Stimulated activated CD4-positive, alpha-beta T cell treated with anti-CD3 and anti-CD28 coated beads, Interleukin-12 subunit alpha, Interleukin-12 subunit beta, amount 100 ng/mL, for 4 hours (primary cell): ENCODE data around the gene TNFRSF4.
"Not testable (repeated sequence)": the region's sequence is repeated elsewhere in the genome, so short reads cannot be mapped to it uniquely, and the experiment has no call there.

ENCODE experiments used
- DNase-seq: peaks from one replicate; pipeline ENCODE4 v3.0.0-alpha.2; 2020

TNFRSF4 gene

DNA sequence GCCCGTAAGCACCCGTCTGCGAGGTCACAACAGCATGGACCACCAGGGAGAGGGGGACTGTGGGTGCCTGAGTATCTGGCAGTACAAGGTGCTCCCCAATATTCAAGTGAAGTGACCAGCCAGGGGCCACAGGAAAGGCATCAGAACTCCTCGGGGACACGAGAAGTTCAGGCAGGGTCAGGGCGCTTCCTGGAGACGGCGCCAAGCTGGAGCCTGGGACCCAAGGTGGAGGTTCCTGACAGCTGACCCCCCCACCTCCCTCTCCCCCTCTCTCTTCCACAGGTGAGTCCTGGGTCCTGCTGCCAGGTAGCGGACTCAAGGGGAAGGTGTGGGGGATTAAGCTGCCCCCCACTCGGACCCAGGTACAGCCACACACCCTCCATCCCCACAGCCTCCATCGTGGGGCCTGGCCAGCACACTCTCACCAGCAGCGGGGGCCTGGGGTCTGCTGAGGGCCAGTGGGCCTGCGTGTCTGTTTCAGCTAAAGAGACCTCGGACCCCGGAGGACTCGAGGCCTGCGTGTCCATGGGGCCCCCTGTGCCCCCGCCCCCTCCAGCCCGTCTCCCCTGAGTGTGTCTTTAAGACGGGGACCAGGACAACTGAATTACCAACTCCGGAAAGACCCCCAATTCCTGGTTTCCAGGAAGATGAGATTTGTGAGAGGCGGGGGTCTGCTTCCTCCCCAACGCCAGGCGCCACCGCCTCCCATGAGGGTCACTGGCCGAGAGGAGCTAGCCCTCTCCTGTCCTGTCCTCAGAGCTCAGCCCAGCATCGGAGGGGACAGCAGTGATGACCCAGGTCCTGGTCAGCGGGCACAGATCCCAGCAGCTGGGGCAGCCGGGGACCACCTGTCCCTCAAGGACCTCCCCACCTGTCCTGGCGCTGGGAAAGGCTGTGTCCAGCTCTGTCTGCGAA, 13.7 kb downstream of the TNFRSF4 start:
- no peak for DNase-seq

DNA sequence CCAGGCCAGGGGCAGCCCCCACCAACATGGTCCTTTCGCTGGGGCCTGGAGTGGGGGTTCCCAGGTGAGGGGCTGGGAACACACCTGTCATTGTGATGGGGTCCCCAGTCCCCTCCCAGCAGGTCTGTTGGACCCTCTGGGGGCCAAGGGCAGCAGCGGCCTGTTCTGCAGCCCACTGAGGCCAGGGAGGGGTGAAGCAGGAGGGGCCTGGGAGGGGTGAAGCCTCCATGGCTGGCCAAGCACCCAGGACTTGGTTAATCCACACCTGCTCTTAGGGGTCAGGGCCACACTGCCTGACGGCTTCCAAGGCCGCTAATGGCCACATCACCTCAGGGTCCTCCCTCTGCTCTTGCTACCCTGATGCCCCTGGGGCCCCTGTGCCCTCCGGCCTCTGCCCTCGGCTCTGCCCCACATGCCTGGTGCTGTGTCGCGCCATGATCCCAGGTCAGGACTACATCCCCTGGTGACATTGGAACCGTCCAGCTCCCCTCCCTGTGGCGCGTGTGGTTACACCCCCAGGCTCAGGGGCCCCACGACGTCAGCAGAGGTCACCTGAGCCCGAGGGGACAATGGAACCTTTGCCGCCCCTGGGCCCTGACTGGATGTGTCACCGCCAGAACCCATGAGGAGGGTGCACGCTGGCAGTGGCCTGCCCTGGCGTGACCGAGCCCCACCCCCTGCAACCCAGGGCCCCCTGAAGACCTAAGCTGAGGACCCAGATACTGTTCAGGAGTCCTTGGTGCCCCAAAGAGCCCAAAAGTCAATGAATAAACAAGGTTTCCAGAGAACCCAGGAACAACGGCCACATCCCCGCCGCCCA, 14.6 kb downstream of the TNFRSF4 start:
- no peak for DNase-seq

- no peak for DNase-seq
Measured at GRCh38 chr1:1198423-1199140, 15.4 kb downstream of the TNFRSF4 start.

- DNase-seq: no peak
Measured at GRCh38 chr1:1197551-1198422, 16.2 kb downstream of the TNFRSF4 start.

GRCh38 chr1:1197188-1197500, 16.8 kb downstream of the TNFRSF4 start:
- no peak for DNase-seq

- DNase-seq: no peak
Measured at GRCh38 chr1:1196431-1197187, 17.3 kb downstream of the TNFRSF4 start.

DNA sequence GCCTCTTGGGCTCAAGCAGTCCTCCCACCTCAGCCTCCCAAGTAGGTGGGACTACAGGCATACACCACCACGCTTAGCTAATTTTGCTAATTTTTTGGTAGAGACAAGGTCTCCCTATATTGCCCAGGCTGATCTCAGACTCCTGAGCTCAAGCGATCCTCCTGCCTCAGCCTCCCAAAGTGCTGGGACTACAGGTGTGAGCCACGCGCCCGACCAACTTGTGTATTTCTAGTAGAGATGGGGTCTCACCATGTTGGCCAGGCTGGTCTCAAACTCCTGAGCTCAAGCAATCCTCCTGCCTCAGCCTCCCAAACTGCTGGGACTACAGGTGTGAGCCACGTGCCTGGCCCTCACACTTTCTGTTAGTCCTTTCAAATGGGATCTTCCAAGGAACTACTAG, 18.2 kb downstream of the TNFRSF4 start:
- not testable (repeated sequence) for DNase-seq

GRCh38 chr1:1194723-1195122, 19.2 kb downstream of the TNFRSF4 start:
- DNase-seq: no peak

GRCh38 chr1:1191734-1192133, 22.2 kb downstream of the TNFRSF4 start:
- no peak for DNase-seq

DNA sequence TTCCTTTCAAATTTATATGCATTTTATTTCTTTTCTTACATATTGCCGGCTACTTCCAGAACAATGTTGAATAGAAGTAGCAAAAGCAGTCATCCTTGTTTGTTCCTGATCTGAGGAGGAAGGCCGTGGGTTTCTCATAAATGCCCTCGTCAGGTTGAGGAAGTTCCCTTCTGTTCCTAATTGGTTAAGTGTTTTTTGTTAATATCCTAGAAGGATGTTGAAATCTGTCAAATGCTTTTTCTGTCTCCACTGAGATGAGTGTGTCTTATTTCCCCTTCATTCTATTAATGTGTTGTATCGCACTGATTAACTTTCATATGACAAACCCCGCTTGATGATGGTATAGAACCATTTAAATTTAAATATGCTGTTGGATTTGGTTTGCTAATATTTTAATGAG, 24.8 kb downstream of the TNFRSF4 start:
- no peak for DNase-seq

GRCh38 chr1:1187938-1188337, 26.0 kb downstream of the TNFRSF4 start:
- DNase-seq: no peak

DNA sequence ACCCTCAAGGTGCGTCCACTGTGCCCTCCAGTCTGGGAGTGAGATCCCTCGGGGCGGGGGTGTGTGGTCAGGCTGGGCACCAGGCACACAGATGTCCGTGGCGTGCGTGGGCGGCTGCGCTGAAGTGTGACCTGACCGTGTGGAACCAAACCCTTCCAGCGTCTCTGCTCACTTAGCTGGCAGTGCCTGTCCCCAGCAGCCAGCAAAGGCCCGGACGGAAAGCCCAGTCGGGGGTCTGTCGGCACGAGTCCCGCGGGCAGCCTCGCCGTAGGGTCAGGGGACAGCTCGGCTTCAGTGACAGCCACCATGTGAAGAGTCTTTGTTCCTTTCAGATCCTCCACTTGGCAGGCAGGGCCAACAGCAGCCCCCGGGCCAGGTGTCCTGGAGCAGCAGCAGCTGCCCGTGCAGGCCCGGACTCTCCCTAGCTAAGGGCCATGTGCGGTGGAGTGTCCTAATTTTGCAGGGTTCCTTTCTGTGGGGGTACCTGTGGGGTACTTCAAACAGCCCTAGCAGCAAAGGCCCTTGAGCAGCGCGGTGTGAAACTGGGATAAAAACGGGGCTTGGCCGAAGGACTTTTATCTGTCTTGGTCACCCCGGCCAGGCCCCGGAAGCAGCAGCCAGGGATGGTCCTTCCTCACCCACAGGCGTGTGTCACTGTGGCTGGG, 28.7 kb downstream of the TNFRSF4 start:
- no peak for DNase-seq

- no peak for DNase-seq
Measured at GRCh38 chr1:1183833-1184775, 29.8 kb downstream of the TNFRSF4 start.

DNA sequence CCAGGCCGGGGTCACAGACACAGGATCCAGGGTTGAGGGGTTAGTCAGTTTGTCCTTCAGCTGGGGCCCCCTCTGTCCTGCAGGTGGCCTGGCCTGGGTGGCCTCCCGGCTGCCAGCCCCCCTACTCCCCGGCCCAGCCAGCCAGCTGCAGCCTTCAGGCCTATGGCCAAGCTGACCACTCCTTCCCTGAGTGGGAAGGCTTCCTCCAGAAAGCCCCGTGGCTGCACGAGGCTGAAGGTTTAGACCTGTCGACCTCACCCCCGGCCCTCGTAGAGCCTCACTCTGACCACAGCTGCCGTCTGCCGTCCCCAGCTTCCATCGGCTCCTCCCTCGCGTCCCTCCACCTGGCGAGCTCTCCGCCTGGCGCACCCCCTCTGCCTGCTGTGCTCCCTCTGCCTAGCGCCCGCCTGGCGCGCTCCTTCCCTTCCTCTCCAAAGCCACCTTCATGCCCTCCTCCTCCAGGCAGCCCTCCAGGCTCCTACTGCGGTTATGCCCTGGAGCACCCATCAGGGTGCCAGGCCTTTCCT, 30.7 kb downstream of the TNFRSF4 start:
- no peak for DNase-seq

- DNase-seq: no peak
Measured at GRCh38 chr1:1182491-1183220, 31.3 kb downstream of the TNFRSF4 start.

DNA sequence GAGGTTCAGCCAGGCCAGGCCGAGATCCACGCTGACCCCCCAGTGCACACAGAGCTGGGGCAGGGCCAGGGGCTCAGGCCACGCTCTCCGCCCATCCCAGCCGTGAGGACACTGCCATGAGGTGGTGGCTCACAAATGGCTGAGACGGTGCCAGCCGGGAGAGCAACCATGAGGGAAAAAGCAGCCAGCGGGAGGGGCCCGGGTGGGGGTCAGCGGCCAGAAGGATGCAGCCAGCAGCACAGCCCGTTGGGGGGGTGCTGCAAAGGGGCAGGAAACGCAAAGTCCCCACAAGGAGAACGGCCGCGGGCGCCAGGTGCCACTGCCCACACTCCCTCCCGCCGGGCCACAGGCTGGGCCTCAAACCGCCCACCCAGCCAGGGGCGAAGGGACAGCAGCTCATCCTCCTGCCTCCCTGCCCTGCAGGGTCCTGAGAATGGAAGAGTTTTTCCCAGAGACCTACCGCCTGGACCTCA, 32.0 kb downstream of the TNFRSF4 start:
- no peak for DNase-seq

GRCh38 chr1:1181129-1181937, 32.6 kb downstream of the TNFRSF4 start:
- no peak for DNase-seq
